ENCODE results near the gene DIAPH1. TPM values are rescaled to one million over a fixed set of nuclear protein-coding genes. Genes with fewer than 3 reads are reported as not detected.

The DIAPH1 gene
- total RNA-seq, 6 experiments from 2014 or later, result 105 to 119 (median 109) TPM

DNA sequence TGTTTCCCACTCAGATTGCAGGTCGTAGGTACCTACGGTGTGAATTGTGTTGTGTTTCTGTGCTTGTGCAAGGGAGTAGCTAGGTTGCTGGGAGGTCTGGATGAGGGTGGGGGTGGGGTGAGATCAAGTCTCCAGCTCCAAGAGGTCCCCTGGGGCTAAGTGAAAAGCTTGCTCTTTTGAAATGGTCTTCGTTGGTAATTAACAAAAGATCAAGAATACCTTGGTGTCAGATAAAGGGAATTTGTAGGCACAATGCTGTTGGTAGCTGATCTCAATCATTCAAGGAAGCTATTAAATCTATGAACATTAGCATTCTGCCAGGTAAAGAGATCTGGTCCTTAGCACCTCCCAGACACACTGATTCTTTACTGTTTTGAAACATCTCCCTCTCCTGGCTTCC lies 134.9 kb downstream of the DIAPH1 start:
- Mint-ChIP-seq H3K27ac (peak overlapping the region; percentile 4; the same call in 1 of the 2 replicates), H3K4me3 (no peak overlapping the region), H3K4me1 (ENCODE audit: low read depth) (peaks cover 70% of the 10 kb centered on the region), H3K36me3 (ENCODE audit: low read depth) (peaks cover 34% of the 10 kb centered on the region), H3K27me3 (ENCODE audit: insufficient read depth) (no peaks in the 10 kb centered on the region; the same call in 1 of the 2 replicates), H3K9me3 (no peaks in the 10 kb centered on the region)
- TF ChIP-seq, protein P1, sequence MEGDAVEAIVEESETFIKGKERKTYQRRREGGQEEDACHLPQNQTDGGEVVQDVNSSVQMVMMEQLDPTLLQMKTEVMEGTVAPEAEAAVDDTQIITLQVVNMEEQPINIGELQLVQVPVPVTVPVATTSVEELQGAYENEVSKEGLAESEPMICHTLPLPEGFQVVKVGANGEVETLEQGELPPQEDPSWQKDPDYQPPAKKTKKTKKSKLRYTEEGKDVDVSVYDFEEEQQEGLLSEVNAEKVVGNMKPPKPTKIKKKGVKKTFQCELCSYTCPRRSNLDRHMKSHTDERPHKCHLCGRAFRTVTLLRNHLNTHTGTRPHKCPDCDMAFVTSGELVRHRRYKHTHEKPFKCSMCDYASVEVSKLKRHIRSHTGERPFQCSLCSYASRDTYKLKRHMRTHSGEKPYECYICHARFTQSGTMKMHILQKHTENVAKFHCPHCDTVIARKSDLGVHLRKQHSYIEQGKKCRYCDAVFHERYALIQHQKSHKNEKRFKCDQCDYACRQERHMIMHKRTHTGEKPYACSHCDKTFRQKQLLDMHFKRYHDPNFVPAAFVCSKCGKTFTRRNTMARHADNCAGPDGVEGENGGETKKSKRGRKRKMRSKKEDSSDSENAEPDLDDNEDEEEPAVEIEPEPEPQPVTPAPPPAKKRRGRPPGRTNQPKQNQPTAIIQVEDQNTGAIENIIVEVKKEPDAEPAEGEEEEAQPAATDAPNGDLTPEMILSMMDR (IDR thresholded peaks at IDR 0.05), result no peak
- DNase-seq, result no peak

DNA sequence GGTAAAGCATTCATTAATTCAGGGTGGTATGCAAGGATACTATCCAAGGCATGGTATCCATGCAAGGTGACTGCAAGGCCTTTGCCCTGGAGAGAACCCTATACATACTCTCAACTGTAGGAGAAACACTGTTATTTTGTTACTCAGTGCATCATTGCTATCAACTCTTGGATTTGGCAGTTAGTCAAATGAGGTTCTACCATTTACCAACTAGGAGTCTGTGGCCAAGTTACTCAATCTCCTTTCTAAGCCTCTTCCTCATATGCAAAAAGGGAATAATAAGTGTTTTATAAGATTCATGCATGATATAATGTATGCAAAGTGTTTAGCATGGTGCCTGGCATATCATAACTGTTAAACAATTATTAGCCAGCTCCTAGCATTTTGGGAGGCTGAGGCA lies 139.0 kb downstream of the DIAPH1 start:
- TF ChIP-seq, protein P1 (IDR thresholded peaks at IDR 0.05), result no peak
- no peaks in the 10 kb centered on the region for H3K9me3 Mint-ChIP-seq
- H3K4me1 Mint-ChIP-seq (ENCODE audit: low read depth), result peaks cover 81% of the 10 kb centered on the region
- H3K36me3 Mint-ChIP-seq (ENCODE audit: low read depth), result peaks cover 30% of the 10 kb centered on the region; the same call in 1 of the 2 replicates
- peak overlapping the region; percentile 33; the same call in 1 of the 2 replicates for H3K4me3 Mint-ChIP-seq
- DNase-seq, result no peak
- no peak overlapping the region for H3K27ac Mint-ChIP-seq
- peaks cover 4% of the 10 kb centered on the region for H3K27me3 Mint-ChIP-seq (ENCODE audit: insufficient read depth)

DNA sequence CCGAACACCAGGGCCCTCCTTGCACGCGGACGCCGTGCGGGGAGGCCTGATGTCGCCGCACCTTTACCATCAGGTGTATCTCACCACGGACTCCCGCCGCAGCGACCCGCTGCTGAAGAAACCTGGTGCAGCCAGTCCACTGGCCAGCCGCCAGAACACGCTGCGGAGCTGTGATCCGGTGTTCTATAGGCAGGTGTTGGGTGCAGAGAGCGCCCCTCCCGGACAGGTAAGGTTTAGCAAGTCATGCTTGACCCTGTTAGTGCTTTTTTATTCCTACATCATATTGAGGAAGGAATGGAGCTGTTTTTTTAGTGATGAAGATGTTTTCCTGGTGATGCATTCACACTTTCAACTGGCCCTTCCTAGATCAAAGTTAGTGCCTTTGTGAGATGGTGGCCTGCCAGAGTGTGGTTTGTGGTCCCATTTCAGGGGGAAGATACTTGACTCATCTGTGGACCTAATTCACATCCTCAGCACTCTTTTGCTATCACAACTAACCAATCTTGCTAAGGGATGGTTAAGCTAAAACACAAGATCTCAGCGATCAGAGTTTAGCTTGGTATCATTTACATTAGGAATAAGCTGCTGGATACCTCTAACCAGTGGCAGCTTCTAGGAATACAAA lies 140.4 kb downstream of the DIAPH1 start:
- no peaks in the 10 kb centered on the region for H3K9me3 Mint-ChIP-seq
- TF ChIP-seq, protein P1 (IDR thresholded peaks at IDR 0.05), result peak; percentile 64
- peaks cover 70% of the 10 kb centered on the region for H3K4me1 Mint-ChIP-seq (ENCODE audit: low read depth)
- peaks cover 4% of the 10 kb centered on the region for H3K27me3 Mint-ChIP-seq (ENCODE audit: insufficient read depth)
- H3K4me3 Mint-ChIP-seq, result peak overlapping the region; percentile 96
- DNase-seq, result peak; percentile 50
- H3K36me3 Mint-ChIP-seq (ENCODE audit: low read depth), result peaks cover 25% of the 10 kb centered on the region; the same call in 1 of the 2 replicates
- peak overlapping the region; percentile 91 for H3K27ac Mint-ChIP-seq

GRCh38 chr5:141477815-141478214 lies 141.0 kb downstream of the DIAPH1 start:
- H3K36me3 Mint-ChIP-seq (ENCODE audit: low read depth), result peaks cover 25% of the 10 kb centered on the region; the same call in 1 of the 2 replicates
- peak; percentile 8 for DNase-seq
- peaks cover 64% of the 10 kb centered on the region for H3K4me1 Mint-ChIP-seq (ENCODE audit: low read depth)
- peak overlapping the region; percentile 96 for H3K4me3 Mint-ChIP-seq
- TF ChIP-seq, protein P1 (IDR thresholded peaks at IDR 0.05), result no peak
- H3K27ac Mint-ChIP-seq, result peak overlapping the region; percentile 91
- peaks cover 4% of the 10 kb centered on the region for H3K27me3 Mint-ChIP-seq (ENCODE audit: insufficient read depth)
- H3K9me3 Mint-ChIP-seq, result no peaks in the 10 kb centered on the region

GRCh38 chr5:141477044-141477575 lies 141.7 kb downstream of the DIAPH1 start:
- Mint-ChIP-seq H3K27ac (peak overlapping the region; percentile 91), H3K36me3 (ENCODE audit: low read depth) (peaks cover 25% of the 10 kb centered on the region; the same call in 1 of the 2 replicates), H3K27me3 (ENCODE audit: insufficient read depth) (peaks cover 4% of the 10 kb centered on the region), H3K4me3 (peak overlapping the region; percentile 96), H3K4me1 (ENCODE audit: low read depth) (peaks cover 57% of the 10 kb centered on the region), H3K9me3 (no peaks in the 10 kb centered on the region)
- TF ChIP-seq, protein P1 (IDR thresholded peaks at IDR 0.05), result no peak
- no peak for DNase-seq
